Sigmoid colon (tissue), 4 donors: ENCODE measurements around the gene ZNF417.

Source experiments
- CTCF ChIP-seq, 4 experiments: fragments of 450-650 bp in 3 of 4; fragments of 200-600 bp in 1 of 4; IDR thresholded peaks; one replicate each; pipeline ENCODE4 v1.5.1; 2016 to 2019; ENCODE audit warnings: antibody characterized with exemption in 4 of 4, mild to moderate bottlenecking in 3 of 4, moderate library complexity in 2 of 4
- EP300 ChIP-seq, 4 donors: sonication (generic); formaldehyde crosslinking; IDR thresholded peaks; one replicate each; pipeline ENCODE4 v1.6.1; 2017; ENCODE audit warnings: antibody characterized with exemption in 4 of 4

- TF ChIP-seq EP300 (IDR thresholded peaks at IDR 0.05) (no peak), CTCF (IDR thresholded peaks at IDR 0.05) (no peak)
Observed at GRCh38 chr19:57927587-57927986, 11.2 kb upstream of the ZNF417 start.
